CD4-positive, alpha-beta T cell (primary cell): ENCODE data around the gene SUZ12. TPM values are rescaled to one million over a fixed set of nuclear protein-coding genes. Genes with fewer than 3 reads are reported as not detected.
"Not testable (repeated sequence)": the region's sequence is repeated elsewhere in the genome, so short reads cannot be mapped to it uniquely, and the experiment has no call there.

ENCODE experiments used
- ATAC-seq: fragments of 200-7000 bp; cut with Tn5 transposase; one replicate; pipeline ENCODE4 v1.10.0; 2022; ENCODE audit warnings: mild to moderate bottlenecking; ENCODE audit not compliant: poor library complexity
- CTCF ChIA-PET: fragments of 350-600 bp; sonication (Branson Sonifier 250); formaldehyde crosslinking; loops from one replicate; lab custom pipeline; 2021; ENCODE audit warnings: antibody characterized with exemption, inconsistent platforms; lab: Charles Lee
- POLR2A ChIA-PET: fragments of 350-600 bp; sonication (Branson Sonifier 250); formaldehyde crosslinking; loops from one replicate; lab custom pipeline; 2021; ENCODE audit warnings: antibody characterized with exemption, inconsistent platforms; lab: Charles Lee
- DNase-seq, 14 experiments: peaks; one replicate each; pipeline ENCODE4 v3.0.0-alpha.2; 2013 to 2020; ENCODE audit warnings: mixed read lengths in 2 of 14
- H3K27ac ChIP-seq, 2 donors: one replicate each; pipeline versions ENCODE4 v1.5.1 to v1.7.0; 2013; ENCODE audit warnings: low read length in 2 of 2, low read depth in 1 of 2, mild to moderate bottlenecking in 1 of 2
- H3K27me3 ChIP-seq, 2 experiments: 1 replicate in 1 of 2; 2 replicates in 1 of 2; pipeline versions ENCODE4 v1.6.1 to v1.7.0; 2013; ENCODE audit warnings: low read length in 2 of 2, control low read depth in 1 of 2, mild to moderate bottlenecking in 1 of 2, moderate library complexity in 1 of 2; ENCODE audit not compliant: insufficient read depth in 2 of 2, control insufficient read depth in 1 of 2
- H3K36me3 ChIP-seq: one replicate; pipeline ENCODE4 v1.6.1; 2013; ENCODE audit warnings: low read length, control low read depth; ENCODE audit not compliant: insufficient read depth
- H3K4me1 ChIP-seq: one replicate; pipeline ENCODE4 v1.6.1; 2013; ENCODE audit warnings: low read length, control low read depth; ENCODE audit not compliant: insufficient read depth
- H3K4me3 ChIP-seq: one replicate; pipeline ENCODE4 v1.5.1; 2013; ENCODE audit warnings: mild to moderate bottlenecking, low read length, moderate library complexity
- H3K9me3 ChIP-seq, 2 experiments: 1 replicate in 1 of 2; 2 replicates in 1 of 2; pipeline versions ENCODE4 v1.6.1 to v1.7.0; 2013; ENCODE audit warnings: low read length in 2 of 2, mild to moderate bottlenecking in 2 of 2, control low read depth in 1 of 2, moderate library complexity in 1 of 2; ENCODE audit not compliant: control insufficient read depth in 1 of 2, insufficient read depth in 1 of 2
- H3K27ac Mint-ChIP-seq: one replicate; pipeline ENCODE4 v1.8.0; 2020; ENCODE audit warnings: mixed read lengths
- H3K27me3 Mint-ChIP-seq: one replicate; pipeline ENCODE4 v1.8.0; 2021; ENCODE audit warnings: mixed read lengths
- H3K36me3 Mint-ChIP-seq: one replicate; pipeline ENCODE4 v1.8.0; 2021; ENCODE audit warnings: low read depth, mixed read lengths
- H3K4me1 Mint-ChIP-seq: one replicate; pipeline ENCODE4 v1.8.0; 2021; ENCODE audit warnings: low read depth, mixed read lengths
- H3K4me3 Mint-ChIP-seq: one replicate; pipeline ENCODE4 v1.8.0; 2020; ENCODE audit warnings: mild to moderate bottlenecking, mixed read lengths
- H3K9me3 Mint-ChIP-seq: one replicate; pipeline ENCODE4 v1.8.0; 2020; ENCODE audit warnings: mixed read lengths
- CTCF ChIP-seq: fragments of 200-600 bp; IDR thresholded peaks from one replicate; pipeline ENCODE4 v1.8.0; 2022; ENCODE audit warnings: antibody characterized with exemption, mild to moderate bottlenecking
- intact Hi-C, 2 experiments: fragments of 100-400 bp; cut with DNase I in 1 of 2; cut with micrococcal nuclease in 1 of 2; formaldehyde crosslinking; loops; one replicate each; pipeline versions ENCODE4 v1.15.1 to v1.9.0; 2023 to 2025; cut with DNase I, micrococcal nuclease
- total RNA-seq, 174 experiments: library from RNA in 2 of 174; stranded (reverse) in 2 of 174; gene quantifications; one replicate each; pipeline ENCODE4 v1.2.3 and lab custom pipeline; 2021 to 2026

Gene SUZ12
- total RNA-seq, 2 experiments from 2014 or later, result 26.8 to 27.1 TPM

GRCh38 chr17:31935512-31935911 lies 1.3 kb upstream of the SUZ12 start:
- intact Hi-C loops, result loop anchor here in 1 of 2 experiments (2.0 to 10.0 kb wide), 3 partner anchors 33 to 509 kb away; partner anchors contain the start of genes LRRC37B and PSMD11
- TF ChIP-seq CTCF, result no peak
- Histone ChIP-seq H3K4me1 (peaks cover 8% of the 10 kb centered on the region), H3K27me3 (no peaks in the 10 kb centered on the region), H3K4me3 (no peak overlapping the region), H3K36me3 (no peaks in the 10 kb centered on the region), H3K27ac (no peak overlapping the region), H3K9me3 (no peaks in the 10 kb centered on the region)
- Mint-ChIP-seq H3K36me3 (peaks cover 13% of the 10 kb centered on the region), H3K9me3 (no peaks in the 10 kb centered on the region), H3K4me1 (peaks cover 16% of the 10 kb centered on the region), H3K27ac (peak overlapping the region; percentile 89), H3K27me3 (no peaks in the 10 kb centered on the region), H3K4me3 (peak overlapping the region; percentile 94)
- ATAC-seq, result no peak
- ChIA-PET CTCF (interaction anchor here (2.4 kb wide), 1 partner anchor 34 kb away, joined by 8 read pairs; the partner anchor contains the start of gene UTP6), POLR2A (no interaction called here)
- no peak for DNase-seq

GRCh38 chr17:31937926-31938641 lies 1.3 kb downstream of the SUZ12 start:
- H3K27ac ChIP-seq, DNase-seq, POLR2A ChIA-PET, H3K9me3 Mint-ChIP-seq, H3K9me3 ChIP-seq, H3K27me3 Mint-ChIP-seq, CTCF ChIA-PET, H3K27me3 ChIP-seq, H3K4me1 ChIP-seq, ATAC-seq, H3K36me3 ChIP-seq: not testable (repeated sequence)
- peaks cover 19% of the 10 kb centered on the region for H3K36me3 Mint-ChIP-seq
- peaks cover 16% of the 10 kb centered on the region for H3K4me1 Mint-ChIP-seq
- peak overlapping the region; percentile 84 for H3K27ac Mint-ChIP-seq
- H3K4me3 ChIP-seq, result peak overlapping the region; percentile 47
- intact Hi-C loops, result loop anchor here in 1 of 2 experiments (2.0 to 10.0 kb wide), 3 partner anchors 69 to 507 kb away; partner anchors contain the start of genes COPRS, LRRC37B and PSMD11
- peak overlapping the region; percentile 88 for H3K4me3 Mint-ChIP-seq

- POLR2A ChIA-PET, H3K27ac ChIP-seq, H3K4me1 ChIP-seq, CTCF ChIA-PET, DNase-seq, H3K9me3 ChIP-seq, ATAC-seq, H3K4me3 ChIP-seq, H3K27me3 ChIP-seq, intact Hi-C loops, H3K27me3 Mint-ChIP-seq, H3K4me3 Mint-ChIP-seq, H3K27ac Mint-ChIP-seq, H3K9me3 Mint-ChIP-seq: not testable (repeated sequence)
- peaks cover 13% of the 10 kb centered on the region for H3K36me3 ChIP-seq
- Mint-ChIP-seq H3K36me3 (peaks cover 48% of the 10 kb centered on the region), H3K4me1 (peaks cover 30% of the 10 kb centered on the region)
Measured at GRCh38 chr17:31941916-31942315, 5.1 kb downstream of the SUZ12 start.

- ATAC-seq, H3K27ac ChIP-seq, H3K4me1 ChIP-seq, H3K9me3 ChIP-seq, H3K27me3 Mint-ChIP-seq, H3K9me3 Mint-ChIP-seq, H3K27ac Mint-ChIP-seq, intact Hi-C loops, H3K4me3 ChIP-seq, H3K4me3 Mint-ChIP-seq, POLR2A ChIA-PET, CTCF ChIA-PET, H3K27me3 ChIP-seq, DNase-seq: not testable (repeated sequence)
- H3K36me3 ChIP-seq, result peaks cover 16% of the 10 kb centered on the region
- H3K4me1 Mint-ChIP-seq, result peaks cover 30% of the 10 kb centered on the region
- H3K36me3 Mint-ChIP-seq, result peaks cover 53% of the 10 kb centered on the region
Measured at GRCh38 chr17:31942396-31942795, 5.6 kb downstream of the SUZ12 start.

GRCh38 chr17:31951953-31952352 lies 15.1 kb downstream of the SUZ12 start:
- H3K9me3 Mint-ChIP-seq, H3K9me3 ChIP-seq, H3K4me3 ChIP-seq, POLR2A ChIA-PET, H3K4me1 Mint-ChIP-seq, DNase-seq, H3K27ac Mint-ChIP-seq, CTCF ChIA-PET, intact Hi-C loops, H3K27me3 ChIP-seq, H3K27ac ChIP-seq, H3K27me3 Mint-ChIP-seq, H3K4me3 Mint-ChIP-seq, H3K4me1 ChIP-seq, ATAC-seq: not testable (repeated sequence)
- H3K36me3 ChIP-seq, result peaks cover 15% of the 10 kb centered on the region
- peaks cover 67% of the 10 kb centered on the region for H3K36me3 Mint-ChIP-seq

- not testable (repeated sequence) for H3K27ac Mint-ChIP-seq, H3K9me3 Mint-ChIP-seq
- peaks cover 38% of the 10 kb centered on the region for H3K36me3 ChIP-seq
Measured at GRCh38 chr17:31964131-31964530, 27.3 kb downstream of the SUZ12 start.

More at GRCh38 chr17:31964131-31964530, 27.3 kb downstream of the SUZ12 start:
- peaks cover 12% of the 10 kb centered on the region for H3K4me1 Mint-ChIP-seq
- H3K4me3 ChIP-seq, ATAC-seq, H3K27ac ChIP-seq, H3K4me1 ChIP-seq, H3K27me3 Mint-ChIP-seq, POLR2A ChIA-PET, H3K9me3 ChIP-seq, intact Hi-C loops, H3K4me3 Mint-ChIP-seq, DNase-seq, CTCF ChIA-PET, H3K27me3 ChIP-seq: not testable (repeated sequence)
- H3K36me3 Mint-ChIP-seq, result peaks cover 58% of the 10 kb centered on the region
